ENCODE measurements around the gene DNMT1.

DNMT1 gene

DNA sequence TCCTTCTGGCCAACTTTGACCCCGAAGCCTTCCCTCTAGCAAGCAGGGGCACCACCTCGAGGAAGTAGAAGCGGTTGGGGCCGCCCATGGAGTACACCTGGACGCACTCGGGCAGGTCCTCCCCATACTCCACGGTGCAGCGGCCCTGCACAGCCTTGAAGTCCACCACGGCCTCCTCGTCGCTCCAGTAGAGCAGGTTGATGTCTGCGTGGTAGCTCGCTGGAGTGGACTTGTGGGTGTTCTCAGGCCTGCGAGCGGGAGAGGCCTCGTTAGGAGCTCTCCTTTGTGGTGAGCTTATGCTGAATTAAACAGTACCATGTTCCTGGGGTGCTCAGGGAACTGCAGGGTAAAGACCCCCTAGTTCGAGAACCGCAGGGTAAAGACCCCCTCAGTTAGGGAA, 52.8 kb downstream of the DNMT1 start:
- DNase-seq (no peak), ATAC-seq (no peak)

DNA sequence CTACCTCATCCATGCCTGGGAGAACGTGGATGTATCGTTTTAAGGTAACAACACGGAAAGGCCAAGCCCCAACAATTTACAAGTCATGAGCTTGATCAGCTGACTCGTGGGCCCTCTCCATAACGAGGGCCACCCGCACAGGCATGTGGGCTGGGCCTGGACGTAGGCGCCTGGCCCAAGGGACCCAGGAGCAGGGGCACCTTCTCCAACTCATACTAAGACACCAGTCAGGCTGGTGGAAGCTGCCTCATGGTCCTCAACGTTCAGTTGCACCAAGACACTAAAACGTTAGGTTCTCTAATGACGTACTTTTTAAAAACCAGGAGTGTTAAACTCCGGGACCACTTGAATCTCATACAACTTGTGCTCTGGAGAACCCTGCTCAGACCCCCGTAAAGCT, 53.3 kb downstream of the DNMT1 start:
- no peak for DNase-seq
- no peak for ATAC-seq

DNA sequence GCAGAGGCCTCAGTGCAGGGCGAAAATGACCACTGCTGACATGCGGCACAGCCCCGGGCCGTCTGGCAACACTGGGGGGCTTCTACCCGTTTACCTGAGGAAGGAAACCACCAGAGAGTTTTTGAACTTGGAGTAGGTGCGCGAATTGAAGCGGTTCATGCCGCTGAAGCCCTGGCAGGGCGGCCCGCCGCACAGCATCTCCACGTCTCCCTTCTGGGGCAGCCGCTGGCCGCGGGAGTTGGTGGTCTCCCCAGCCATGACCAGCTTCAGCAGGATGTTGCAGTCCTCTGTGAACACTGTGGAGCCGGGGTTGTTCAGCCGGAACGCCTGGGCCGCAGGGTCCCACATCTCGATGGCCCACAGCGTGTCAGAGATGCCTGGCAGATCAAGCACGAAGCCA, 54.8 kb downstream of the DNMT1 start:
- no peak for DNase-seq
- no peak for ATAC-seq

DNA sequence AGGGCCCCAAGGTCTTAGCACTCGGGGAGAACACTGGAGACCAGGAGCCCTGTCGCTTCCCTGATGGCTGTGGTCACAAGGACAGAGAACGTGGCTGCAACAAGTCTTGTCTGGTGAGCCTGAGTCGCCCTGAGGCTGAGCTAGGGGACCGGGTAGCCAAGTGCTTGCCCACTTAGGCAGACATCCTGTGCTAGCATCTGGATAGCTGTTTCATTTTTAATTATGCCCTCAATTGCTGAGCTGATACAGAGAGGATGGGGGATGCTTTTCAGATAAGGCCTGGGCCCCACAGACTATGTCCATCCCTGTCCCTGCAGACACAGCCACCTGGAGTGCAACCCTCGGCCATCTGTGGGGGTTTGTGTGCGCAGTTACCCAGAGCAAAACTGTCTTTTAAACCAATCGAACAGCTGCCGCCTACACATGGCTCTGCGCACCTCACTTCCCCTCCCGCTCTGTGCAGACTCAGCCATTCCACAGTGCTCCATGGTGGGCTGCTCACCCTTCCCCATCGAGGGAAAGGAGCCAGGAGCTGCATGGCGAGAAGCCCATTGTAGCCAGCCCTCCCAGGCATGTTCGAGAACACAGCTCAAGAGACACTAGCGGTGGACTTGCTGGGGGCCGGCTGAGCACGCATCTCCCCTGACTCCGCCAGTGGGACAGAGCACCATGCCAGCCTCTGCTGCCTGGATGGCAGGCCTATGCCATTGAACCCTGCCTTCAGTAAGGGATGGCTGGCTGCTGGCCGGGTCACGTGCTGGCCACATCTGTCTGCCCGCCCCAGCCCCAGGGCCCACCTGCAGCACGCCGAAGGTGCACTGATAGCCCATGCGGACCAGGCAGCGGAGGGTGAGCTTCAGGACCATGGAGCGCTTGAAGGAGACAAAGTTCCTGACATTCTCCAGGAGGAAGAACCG, 55.6 kb downstream of the DNMT1 start:
- DNase-seq (no peak), ATAC-seq (no peak)

DNA sequence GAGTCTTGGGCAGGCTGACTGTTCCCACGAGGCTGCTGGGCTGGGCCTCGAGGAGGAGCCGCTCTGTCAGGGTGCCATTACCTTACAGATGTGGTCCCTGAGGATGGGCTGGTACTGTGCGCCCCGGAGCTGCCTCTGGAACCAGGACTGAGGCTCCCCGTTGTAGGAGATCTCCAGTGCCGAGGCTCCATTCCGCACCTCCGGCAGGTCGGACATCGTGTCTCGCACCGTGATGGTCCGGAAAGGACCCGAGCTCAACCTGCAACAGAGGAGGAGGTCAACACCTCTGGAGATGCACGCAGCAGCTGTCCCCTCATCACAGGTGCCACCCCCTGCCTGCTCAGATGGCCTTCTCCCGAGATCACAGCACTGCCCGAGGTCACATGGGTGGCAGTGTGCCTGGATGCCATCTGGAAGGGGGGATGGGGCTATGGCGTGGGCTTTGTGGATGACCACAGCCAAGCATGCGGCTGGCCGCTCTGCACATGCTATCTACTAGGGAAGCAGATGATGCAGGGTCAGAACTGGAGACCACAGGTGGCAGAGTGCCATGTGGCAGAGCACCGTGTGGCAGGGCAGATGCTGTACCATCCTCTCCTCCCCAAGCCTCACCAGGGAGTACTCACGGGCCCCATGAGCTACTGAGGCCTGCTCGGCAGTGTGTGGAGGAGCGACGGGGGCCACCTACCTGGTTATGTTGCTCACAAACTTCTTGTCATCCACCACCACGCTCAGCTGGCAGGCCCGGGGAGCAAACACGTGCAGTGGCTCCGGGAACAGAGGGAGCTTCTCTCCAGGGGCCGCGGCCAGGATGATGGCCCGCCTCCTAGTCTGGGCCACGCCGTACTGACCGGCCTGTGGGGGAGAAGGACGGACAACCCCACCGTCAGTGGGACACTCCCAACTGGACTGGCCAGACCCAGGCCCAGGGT, 56.7 kb downstream of the DNMT1 start:
- ATAC-seq (no peak), DNase-seq (no peak)

DNA sequence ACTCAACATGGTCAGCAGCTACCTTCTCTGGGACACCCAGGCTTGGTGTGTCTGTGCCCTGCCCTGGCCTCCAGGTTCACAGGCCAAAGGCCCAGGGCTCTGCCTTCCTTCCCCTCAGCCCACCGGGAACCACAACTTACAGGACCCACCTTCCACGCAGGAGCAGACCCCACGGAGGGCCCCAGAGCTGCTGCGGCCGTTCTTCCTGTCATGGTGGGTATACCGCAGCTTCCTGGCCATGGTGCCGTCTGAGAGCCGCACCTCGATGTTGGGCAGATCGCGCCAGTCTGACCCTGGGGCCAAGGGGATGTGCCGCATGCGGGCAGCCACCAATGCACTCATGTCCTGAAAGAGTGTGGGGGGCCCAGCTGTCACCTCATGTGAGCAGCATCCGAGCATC, 57.8 kb downstream of the DNMT1 start:
- DNase-seq (no peak), ATAC-seq (no peak)

DNA sequence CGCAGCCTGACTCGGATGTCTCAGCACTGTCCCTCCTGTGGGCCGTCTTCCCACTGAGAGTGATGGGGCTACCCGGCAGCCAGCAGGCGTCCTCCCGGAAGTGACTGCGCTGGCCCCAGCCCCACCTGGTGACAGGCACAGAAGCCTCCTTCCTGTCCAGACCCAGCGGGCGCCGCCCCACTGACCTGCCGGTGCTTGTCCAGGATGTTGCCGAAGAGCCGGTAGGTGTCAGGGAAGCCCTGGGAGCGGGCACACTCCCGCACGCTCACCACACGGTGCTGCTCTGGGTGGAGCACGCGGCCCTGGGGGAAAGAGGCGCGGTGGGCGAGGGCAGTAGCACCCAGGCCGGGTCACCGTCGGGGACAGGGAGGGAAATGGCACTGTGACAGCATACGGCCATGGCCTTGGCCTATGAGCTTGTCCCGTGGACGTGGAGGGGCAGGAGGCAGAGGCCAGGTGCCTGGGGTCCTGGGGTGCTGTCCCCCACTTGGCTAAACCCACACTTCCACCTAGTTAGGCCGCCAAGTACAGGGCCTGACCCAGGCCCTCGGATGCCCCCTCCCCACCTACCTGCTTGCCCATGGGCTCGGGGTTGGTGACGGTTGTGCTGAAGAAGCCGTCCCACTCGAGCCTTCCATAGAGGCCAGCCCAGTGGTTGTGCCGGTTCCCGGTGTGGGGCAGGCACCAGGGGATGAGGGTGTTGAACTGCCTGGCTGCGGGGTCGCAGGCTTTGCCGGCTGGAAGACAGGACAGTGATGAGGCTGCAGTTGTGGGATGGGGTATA, 59.0 kb downstream of the DNMT1 start:
- ATAC-seq, result no peak
- DNase-seq, result no peak

DNA sequence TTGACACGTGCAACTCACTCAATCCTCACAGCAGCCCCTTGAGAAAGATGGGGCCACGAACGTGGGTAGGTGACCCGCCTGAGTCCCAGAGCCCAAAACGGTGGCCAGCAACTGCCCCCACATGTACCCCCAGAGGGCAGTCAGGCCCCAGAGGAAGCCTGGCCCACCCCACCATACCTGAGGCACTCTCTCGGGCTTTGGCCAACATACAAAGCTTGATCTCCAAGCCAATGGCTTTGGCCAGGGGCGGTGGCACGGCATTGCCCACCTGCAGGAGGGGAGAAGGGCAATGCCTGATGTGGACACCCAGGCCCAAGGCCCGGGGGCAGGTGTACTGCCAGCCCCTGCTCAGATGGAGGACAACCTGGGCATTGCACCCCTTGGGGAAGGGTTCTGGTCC, 60.7 kb downstream of the DNMT1 start:
- ATAC-seq (no peak), DNase-seq (no peak)

DNA sequence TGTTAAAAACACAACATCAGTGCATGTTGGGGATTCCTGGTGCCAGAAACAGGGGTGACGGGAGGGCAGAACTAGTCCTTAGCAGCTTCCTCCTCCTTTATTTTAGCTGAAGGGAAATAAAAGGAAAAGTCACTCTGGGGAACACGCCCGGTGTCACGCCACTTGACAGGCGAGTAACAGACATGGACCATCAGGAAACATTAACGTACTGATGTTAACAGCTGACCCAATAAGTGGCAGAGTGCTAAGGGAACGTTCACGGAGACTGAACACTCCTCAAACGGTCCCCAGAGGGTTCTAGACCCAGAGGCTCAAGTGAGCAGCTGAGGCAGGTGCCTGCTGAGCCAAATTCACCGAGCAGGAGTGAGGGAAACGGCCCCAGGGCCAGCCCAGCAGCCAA, 61.2 kb downstream of the DNMT1 start:
- DNase-seq (no peak), ATAC-seq (no peak)

DNA sequence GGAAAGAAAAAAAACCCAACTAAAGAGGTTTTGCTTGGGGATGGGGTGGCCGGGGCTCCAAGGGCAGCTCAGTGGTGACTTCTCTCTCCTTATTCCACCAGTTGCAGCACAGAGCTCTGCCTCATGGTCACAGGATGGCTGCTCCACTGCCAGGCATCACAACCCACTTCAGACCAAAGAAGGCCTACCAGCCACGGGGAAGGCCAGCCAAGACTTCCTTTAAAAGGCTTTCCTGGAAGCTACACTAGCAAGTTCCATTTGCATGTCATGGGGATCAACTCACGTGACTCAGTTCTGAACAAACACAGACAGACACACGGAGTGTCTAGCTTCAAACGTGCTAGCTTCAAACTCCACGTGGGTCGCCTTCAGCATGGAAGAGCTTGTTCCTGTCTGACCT, 61.8 kb downstream of the DNMT1 start:
- ATAC-seq (no peak), DNase-seq (no peak)

DNA sequence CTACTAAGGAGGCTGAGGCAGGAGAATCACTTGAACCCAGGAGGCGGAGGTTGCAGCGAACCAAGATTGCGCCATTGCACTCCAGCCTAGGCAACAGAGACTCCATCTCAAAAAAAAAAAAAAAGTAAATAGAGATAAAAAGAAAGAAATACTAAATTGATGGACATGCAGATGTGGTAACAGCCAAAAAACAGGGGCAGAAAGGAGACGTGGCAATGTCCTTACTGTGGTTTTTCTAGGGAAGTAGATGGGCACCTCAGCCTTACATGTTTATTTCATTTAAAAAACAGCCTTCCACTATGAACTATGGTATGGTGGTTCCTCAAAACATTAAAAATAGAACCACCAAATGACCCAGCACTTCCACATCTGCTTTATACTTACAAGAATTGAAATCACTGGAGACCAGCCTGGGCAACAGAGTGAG, 68.5 kb downstream of the DNMT1 start:
- no peak for ATAC-seq

DNA sequence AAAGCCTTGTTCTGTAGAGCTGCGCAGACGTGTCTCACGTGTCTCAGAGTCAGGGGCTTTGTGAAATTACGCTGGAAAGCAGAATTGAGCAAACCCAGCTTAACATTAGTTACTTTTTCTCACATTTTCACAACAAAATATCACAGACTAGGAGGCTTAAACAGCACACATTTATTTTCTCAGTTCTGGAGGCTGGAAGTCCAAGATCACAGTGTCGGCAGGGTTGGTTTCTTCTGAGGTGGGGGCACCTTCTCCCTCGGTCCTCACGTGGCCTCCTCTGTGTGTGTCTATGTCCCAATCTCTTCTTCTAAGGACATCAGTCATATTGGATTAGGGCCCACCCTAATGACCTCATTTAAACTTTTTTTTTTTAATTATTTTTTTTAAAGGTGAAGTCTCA, 70.3 kb downstream of the DNMT1 start:
- DNase-seq (no peak), ATAC-seq (no peak)

More for the DNA sequence above, 68.5 kb downstream of the DNMT1 start:
- DNase-seq, result no peak

DNA sequence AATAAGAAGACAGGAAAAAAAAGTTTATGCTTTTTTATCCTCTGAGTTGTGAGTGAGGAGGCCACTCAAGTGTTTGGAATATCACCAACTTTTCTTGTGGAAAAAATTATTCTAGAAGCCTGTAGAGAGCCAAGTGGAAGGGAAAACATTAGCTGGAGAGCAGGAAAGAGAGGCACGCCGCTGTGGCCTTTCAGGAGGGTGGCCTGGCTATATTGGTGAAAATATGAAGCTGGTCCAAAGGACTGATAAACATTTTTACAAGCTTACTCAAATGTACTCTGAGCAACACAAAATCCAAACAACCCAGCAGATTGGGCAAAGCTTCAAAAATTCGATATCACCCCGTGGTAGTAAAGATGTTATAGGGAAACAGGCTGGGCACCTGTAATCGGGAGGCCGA, 72.7 kb downstream of the DNMT1 start:
- DNase-seq (no peak), ATAC-seq (no peak)

DNA sequence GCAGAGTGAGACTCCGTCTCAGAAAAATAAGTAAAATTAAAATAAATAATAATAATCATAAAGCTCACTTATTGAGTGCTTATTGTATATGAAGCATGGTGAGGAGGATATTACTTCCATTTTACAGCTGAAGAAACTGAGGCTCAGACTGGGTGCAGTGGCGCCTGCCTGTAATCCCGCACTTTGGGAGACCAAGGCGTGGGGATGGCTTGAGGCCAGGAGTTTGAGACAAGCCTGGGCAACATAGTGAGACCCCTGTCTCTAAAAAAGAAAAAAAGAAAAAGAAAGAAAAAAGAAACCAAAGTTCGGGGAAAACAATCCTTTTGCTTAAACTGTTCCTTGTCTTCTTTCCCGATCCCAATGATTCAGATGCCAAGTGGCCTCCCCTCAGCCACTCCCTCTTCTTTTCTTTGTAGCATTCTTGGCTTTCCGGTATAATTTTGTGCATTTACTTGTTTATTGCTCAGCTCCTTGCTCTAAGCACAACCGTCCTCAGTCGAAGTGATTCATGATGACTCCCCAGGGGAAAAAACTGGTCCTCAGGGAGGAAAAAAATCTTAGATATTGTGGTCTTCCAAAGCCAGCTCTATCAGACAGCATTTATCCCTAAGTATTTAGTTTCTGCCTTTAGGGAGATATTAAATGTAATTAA, 74.1 kb downstream of the DNMT1 start:
- ATAC-seq (no peak), DNase-seq (no peak)

DNA sequence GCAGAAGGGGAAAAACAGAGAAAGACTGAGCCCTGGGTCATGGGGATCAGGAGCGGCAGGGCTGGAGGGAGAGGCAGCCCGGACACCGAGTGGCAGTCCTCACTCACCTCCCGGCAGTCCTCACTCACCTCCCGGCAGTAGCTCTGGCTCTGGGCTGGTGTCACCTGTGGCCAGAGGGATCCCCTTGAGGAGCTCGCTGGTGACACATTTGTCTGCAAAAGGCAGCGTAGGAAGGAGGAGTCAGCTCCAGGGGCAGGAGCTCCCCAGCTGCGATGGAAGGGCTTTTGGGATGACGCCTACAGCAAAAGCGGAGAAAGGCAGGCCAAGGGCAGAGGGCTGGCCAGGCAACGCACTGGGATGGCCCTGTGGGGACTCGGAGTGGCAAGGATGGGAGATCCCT, 75.8 kb downstream of the DNMT1 start:
- DNase-seq, result no peak

DNA sequence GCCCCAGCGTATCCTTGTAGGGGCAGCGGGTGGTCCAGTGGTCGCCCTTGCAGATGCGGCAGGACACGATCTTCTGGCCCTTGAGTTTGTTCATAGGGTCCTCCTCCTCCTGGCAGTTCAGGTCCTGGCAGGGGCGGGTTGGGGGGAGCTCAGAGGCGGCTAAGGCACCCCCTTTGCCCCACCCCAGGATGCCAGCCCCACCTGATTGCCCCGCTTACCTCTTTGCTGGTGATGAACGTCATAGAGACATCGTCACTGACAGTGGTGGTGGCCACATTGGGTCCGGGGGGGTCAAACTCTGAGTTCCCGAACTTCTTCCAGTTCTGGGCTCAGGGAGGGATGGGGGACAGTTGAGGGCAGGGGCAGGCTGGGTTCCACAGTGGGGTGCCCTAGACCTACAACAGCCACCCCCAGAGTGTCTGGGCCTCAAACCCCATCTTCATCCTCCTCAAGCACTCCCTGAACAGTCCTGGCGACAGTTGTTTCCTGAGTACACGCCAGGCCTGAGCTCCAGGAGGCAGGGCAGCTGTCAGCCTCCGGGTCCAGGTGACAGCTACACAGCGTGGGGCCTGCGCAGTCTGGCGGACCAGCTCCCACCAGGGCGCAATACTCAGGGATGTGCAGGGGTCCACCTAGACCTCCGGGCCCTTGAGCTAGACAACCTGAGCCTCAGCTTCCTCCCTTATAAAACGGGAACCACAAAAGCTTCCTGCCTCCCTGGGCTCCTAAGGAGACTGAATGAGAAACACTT, 77.7 kb downstream of the DNMT1 start:
- ATAC-seq, result no peak

More for the DNA sequence above, 75.8 kb downstream of the DNMT1 start:
- ATAC-seq, result no peak

DNA sequence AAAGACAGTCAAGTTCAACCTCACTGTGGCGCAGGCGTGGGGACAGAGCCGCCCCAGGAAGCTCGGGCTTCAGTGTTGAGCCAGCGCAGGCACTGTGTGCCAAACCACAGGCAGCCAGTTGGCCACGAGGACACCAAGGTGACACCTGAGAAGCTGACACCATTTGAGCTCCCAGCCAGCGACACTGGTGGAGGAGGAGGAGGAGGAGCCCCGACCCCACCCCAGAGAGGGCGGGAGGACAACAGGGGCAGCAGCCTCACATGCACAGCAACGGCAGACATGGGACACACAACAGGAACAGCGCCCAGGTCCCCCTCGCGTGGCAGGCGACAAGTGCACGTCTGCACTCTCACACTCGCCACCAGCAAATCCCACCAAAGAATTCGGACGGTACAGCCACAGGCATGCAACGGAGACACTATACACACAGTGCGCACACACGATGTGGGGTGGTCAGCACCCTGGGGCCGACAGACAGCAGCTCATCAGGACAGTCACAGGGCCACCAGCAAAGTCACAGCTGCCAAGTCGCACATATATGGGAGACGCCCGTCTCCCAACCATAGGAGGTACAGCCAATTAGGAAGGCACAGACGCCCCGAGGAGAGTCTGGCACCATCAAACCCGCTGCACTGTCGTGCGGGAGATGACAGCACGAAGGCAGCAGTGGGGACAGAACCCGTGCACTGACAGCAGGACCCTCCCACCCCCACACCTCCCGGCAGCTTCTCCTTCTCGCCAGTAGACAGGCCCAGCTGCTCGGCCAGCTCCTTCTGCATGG, 78.5 kb downstream of the DNMT1 start:
- no peak for ATAC-seq
- peak; percentile 36 for DNase-seq

More for the DNA sequence above, 77.7 kb downstream of the DNMT1 start:
- no peak for DNase-seq

DNA sequence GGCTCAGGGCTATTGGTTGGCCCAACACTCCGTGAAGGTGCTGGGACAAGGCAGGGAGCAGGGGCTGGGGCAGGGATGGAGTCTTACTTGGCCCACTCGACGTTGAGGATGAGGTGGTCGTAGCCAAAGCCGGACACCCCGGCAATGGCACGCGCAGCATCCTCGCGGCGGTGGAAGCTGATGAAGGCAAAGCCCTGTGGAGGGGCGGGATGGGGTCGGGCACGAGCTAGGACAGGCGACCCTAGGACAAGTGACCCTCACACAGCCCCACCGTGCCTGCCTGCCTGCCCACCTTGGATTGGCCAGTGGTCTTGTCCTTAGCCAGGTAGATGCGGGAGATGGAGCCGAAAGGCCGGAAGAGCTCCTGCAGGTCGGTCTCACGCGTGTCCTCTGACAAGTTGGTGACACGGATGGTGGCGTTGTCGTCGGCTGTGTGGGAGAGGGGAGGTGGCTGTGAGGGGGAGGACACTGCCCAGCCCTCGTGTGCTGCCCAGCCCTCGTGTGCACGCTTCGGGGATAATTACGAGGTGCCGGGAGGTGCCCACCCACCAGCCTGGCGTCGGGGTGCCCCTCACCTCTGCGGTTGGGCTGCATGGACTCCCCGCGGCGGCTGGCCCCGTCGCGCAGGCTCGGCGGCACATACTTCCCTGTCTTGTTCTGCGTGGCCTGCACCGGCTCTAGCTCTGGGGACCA, 79.2 kb downstream of the DNMT1 start:
- DNase-seq (peak; percentile 33), ATAC-seq (no peak)

DNA sequence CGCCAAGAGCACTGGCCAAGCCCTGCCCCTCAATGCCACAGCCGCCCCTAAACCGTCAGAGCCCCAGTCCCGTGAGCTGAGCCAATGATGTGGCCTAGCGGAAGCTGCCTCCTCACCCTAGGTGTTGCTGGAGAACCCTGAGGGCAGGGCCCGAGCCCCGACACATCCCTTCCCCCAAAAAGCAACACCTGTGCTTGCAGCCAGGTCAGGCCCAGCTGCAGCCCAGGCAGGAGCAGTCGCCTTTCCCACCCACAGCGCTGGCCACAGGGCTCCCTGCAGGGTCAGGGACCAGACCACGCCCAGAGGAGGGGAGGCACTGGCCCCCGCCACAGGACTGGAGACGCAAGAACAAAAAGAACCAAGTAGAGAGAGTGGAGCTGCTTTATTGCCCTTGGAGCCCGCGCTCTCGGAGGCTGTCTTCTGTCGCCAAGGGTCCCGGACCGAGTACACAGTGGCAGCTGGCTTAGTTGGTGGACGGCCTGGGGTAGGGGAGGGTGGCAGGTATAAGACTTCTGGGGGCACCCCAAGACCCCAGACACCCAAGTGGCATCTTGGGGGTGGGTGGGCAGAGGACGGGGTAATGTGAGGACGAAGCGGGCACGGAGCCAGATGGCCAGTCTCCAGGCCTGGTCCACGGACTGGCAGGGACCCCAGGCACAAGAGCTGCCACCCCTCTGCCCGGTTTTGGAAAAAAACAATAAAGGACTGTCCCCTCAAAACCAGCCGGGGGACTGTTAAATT, 79.9 kb downstream of the DNMT1 start:
- DNase-seq (peak; percentile 51), ATAC-seq (peak; percentile 0)
